ENCODE results near the gene EDNRA.

Gene EDNRA

DNA sequence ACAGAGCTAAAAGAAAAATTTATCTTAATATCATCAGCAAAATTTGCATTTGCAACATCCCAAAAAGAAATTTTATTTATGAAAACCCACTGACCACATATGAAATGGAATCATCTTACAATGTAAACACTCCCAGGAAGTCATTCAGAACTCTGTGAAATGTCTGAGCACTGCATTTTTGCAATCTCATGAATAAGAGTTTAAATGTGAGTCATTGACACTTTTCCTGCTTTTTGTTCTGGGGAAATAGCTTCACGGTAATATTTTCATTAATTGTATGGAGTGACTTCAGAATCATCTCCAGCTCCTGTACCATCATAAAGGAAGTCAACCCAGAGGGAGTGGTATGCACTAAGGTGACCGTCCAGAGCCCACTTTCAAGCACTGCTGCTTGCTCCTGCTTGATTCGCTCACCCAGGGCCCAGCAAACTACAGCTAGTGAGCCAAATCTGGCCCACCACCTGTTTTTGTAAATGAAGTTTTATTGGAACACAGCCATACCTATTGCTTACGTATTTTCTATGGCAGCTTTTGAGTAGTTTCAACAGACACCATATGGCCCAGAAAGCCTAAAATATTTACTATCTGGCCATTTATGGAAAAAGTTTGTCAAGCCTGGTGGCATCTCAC, 17.2 kb downstream of the EDNRA start:
- no peak for DNase-seq (ENCODE audit: low spot score)

DNA sequence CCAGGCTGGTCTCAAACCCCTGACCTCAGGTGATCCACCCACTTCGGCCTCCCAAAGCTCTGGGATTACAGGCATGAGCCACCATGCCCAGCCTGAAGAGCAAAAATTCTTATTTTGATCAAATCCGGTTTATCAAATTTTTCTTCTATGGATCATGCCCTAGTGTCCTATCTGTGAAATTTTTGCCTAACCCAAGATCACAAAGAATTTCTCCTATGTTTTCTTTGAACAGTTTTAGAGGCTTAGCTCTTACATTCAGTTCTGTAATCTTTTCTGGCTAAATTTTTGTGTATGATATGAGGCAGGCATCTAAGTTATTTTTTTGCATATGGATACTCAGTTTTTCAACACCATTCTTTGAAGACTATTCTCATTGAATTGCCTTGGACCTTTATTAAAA, 27.4 kb downstream of the EDNRA start:
- DNase-seq (ENCODE audit: low spot score), result no peak

DNA sequence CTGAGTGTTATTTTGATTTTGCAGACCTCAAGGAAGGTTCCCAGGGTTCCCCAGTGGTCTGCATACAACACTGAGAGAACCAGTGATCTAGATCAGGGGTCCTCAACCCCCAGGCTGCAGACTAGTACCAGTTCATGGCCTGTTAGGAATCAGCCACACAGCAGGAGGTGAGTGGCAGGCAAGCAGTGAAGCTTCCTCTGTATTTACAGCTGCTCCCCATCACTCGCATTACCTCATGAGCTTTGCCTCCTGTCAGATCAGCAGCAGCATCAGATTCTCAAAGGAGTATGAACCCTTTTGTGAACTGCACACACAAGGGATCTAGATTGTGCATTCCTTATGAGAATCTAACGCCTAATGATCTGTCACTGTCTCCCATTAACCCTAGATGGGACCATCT, 28.5 kb downstream of the EDNRA start:
- no peak for DNase-seq (ENCODE audit: low spot score)

DNA sequence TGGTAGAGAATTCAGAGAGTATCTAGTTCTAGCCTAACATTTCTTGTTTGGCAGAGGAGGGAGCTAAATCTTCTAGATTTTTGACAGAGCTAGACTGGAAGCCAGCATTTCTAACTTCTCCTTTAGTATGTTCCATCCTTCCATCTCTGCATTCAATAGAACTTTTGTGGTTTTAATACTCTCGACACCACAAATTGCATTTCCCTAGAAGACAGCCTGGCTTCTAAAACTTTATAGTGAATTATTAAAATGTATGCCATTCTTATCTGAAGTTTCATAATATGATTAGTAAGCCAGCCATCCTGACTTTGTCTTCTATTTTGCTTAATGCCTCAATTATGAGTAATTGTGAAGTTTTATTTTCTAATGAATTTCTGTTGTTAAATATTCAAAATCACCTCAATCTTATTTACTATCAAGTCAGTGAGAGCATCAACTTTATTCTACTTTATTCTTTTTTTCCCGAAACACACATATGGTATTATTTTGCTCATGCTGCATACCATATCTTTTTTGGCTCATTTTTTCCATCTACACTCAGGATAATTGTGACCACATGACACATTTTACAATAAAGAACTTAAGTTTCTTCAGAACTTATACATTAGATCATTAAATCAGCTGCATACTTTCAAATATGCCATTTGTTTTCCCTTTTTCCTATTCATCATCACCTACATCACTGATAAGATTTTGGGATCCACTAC, 30.2 kb downstream of the EDNRA start:
- no peak for DNase-seq (ENCODE audit: low spot score)

DNA sequence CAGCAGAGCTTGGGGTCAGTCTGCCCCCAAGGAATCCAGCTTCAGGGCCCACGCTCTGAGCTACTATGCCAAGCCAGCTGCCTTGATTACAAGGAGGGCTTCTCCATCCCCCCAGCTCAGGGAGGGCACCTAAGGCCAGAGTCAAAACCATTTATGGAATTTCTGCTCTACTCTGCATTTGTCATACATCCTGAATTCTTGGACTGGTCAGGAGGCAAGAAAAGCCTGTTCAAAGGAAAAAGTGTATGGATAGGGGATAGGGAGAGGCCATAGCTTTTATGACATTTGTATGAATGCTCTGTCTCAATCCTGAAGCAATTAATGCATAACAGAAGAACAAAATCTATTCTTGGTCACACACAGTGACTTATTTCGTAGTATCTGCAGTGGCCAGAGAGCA, 32.2 kb downstream of the EDNRA start:
- DNase-seq (ENCODE audit: low spot score), result no peak

DNA sequence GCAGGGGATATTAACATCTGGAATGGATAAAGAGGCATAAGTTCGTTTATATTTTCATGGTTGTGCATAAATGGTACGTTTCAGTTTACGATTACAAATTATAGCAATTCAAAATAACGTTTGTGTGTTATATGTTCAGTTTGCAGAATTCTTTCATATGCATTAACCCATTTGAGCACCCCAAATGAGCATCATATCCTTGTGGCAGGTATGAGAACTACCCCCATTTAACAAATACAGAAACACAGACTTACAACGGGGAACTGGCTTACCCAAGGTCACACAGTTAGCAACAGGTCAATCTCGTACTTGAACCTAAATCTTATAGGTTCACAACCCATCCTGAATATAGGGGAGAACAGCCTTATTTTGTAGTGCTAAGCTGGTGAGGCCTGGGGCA, 33.1 kb downstream of the EDNRA start:
- no peak for DNase-seq (ENCODE audit: low spot score)

DNA sequence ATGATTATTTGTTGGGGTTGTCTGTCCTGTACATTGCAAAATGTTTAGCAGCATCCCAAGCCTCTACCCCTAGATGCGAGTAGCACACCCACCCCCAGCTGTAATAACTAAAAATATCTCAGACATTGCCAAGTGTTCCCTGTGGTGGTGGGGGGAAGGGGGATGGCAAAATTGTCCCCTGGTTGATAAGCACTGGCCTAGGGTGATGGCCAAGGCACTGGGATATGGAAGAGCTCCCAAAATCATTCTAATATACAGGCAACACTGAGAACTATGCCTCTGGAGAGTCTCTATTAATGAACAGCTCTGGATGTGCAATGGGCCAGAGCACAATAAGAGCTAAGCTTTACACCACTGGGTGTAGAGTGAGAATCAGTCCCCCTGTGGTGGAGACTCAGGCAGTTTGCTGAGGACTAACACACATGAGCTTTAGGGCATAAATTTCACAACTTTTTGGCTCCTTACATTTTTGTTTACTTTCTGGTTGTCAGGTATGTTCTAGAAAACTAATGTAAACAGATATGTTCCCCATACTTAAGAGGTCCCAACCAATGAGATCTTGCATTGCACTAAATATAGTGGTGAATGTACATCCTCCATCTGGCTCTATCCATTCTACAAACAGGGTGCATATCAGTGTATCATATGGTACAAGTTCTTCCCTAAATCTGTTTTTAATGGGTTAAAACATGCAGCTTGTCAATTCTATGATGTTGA, 34.5 kb downstream of the EDNRA start:
- DNase-seq (ENCODE audit: low spot score), result no peak

DNA sequence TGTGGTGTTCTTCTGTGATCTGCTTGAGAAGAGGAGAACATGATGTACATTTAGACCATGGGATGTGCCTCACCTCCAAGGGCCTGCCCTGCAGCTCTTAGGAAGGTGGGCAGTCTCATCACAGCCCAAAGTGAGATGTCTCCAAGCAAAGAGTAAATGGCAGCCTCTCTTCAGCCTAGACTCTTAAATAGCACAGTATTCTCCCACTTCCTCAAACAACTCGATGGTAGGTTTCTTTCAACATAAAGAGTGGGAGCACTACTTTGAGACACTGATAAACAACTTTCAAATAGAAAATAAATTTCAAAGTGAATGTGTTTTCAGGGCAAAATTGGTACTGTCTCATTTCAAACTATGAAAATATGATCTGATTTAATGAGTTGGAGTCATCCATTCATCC, 35.2 kb downstream of the EDNRA start:
- no peak for DNase-seq (ENCODE audit: low spot score)

DNA sequence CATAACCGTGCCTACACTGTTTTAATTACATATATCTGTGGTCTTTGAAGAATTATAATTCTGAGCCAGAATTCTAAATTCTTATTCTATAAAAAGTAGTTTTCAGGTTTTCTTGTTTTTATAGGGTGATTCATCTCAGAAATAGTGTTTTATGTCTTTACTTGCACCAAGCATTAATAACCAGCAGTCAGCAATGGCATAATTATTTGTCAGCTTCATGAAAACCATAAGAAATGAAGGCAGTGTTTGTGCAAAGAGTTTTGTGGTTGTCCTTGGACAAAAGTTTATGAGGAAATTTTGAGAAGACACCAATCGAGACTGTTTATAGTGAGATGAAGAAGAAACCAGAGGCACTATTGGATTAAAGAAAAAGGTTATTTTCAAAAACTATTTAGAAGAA, 37.2 kb downstream of the EDNRA start:
- no peak for DNase-seq (ENCODE audit: low spot score)

DNA sequence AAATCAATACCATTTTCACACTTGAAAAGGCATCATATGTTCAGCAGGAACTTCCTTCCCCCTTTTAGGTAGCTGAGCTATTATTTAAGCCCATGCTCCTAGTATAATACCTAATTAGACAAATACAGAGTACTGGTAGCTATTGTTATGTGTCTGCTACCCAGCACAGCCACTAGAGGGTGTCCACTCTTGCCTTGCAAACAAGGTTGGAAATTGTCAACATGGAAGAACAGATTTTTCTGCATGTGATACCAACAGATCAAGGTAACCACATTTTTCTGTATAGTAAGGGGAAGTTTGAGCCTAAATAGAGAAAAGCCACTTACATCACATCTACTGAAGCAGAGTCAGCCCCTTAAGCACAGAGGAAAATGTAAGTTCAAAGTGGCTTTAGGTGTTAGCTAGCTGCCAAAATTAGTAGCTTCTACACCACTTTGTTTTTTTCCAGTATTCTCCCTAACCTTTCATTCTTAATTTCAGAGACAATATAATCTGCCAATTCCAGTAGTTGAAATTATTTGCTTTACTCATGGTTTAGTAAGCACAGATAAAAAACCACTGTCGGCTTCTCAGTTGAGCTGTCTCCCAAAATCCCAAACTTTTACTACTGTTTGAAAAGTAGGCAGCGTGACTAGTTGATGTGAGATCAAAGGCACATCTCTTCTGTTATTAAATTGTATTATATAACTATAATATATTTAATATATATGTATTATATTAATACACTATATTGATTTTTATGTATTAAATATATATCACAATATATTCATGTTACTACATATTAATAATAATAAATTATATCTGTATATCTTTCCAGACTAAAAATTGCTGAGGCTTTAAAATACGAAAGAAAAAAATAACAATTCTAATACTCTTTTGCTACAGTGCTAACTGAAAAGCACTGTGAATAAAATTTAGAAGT, 38.2 kb downstream of the EDNRA start:
- DNase-seq (ENCODE audit: low spot score), result peak; percentile 53

DNA sequence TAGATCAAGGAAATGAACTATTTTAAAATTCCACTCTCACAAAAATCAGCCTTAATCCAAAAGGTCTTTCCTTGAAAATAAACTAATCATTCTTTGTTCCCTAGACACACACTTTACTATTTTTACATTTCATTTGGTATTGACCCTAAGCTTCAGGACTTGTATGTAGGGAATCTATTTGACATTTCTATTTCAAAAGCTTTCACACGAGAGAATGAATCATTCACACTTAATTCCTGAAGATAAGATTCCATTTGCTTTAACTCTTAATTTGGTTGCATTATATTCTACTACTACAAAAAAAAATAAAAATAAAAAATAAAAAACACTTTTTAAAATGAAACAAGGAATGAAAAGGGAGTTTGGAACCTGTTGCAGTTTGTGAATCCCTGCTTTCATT, 43.7 kb downstream of the EDNRA start:
- no peak for DNase-seq (ENCODE audit: low spot score)

DNA sequence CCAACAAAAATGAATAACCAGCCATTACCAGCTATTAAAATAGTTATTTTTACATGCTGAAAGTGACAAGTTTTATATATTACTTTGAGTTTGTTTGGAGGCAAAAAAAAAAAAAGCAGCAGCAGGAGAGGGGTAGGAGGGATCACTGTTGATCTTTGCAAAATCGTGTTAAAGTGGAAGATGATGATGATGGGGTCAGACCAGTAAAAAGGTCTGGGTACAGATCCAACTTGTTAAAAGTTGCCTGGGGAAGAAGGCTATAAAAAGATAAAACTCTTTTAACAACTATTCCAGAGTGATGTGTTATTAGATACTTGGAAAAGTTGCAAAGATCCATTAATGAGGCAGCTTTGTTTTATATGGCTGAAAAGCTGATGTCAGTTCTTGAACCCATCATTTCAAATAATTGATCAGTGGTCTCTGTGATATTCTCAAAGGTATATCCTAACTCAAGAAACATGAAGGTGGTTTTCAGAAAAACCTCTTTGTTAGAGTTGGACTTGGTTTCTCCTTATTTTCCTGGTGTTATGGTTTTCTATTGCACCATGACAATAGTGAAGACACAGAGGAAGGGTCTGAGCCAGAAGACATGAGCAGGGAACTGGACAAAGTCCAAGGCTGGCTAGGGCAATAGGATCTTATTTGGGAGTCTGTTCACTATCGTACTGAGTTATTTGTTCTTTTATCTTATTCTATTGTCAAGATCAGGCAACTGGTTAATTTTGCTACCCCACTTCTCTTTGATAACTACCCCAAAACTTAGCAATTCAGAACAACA, 44.8 kb downstream of the EDNRA start:
- no peak for DNase-seq (ENCODE audit: low spot score)

DNA sequence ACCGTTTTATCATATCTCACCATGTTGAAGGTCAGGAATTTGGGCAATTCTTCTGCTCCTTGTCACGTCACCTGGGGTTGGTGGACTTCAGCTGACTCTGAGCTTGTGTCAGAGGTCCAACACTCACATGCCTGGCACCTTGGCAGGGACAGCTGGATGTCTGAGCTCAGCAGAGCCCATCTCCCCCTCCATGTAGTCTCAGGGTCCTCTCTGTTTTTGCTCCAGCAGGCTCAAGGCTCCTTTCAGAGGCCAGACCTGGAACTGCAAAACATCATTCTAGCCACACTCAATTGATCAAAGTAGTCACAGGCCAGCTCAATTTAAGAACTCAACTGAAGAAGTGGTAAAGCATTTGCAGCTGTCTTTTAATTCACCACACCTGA, 45.4 kb downstream of the EDNRA start:
- no peak for DNase-seq (ENCODE audit: low spot score)

DNA sequence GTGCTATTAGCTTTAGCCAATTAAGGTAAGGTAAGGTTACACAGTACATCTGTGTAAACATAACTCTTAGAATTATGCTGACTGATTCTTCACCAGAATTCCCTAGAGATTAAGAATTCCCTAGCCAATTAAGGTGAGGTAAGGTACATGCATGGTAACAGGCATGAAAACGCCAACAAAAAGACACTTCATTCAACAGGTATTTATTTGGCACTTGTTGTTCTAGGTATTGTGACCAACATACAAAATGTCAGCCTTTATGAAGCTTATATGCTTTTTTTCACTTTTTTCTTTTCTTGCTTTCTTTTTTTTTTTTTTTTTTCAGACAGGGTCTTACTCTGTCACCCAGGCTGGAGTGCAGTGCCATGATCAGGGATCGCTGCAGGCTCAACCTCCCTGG, 47.2 kb downstream of the EDNRA start:
- no peak for DNase-seq (ENCODE audit: low spot score)

DNA sequence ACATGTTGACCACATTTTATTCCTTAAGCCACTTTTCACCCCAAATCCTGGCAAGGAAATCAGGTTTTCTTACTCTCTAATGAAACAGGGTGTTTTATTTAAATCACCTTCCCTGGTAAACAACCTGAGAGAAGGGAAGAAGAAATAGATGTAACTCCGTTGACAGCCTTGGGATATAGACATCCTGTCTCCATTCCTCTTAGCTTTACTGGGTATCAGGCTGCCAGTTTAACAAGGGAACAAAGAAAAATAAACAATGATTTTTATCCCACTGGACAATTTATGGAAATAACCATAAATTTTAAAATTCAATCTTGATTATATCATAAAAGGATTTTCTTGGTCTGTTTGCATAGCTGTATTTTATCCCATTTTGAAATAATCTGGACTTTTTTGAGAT, 49.2 kb downstream of the EDNRA start:
- DNase-seq (ENCODE audit: low spot score), result no peak

DNA sequence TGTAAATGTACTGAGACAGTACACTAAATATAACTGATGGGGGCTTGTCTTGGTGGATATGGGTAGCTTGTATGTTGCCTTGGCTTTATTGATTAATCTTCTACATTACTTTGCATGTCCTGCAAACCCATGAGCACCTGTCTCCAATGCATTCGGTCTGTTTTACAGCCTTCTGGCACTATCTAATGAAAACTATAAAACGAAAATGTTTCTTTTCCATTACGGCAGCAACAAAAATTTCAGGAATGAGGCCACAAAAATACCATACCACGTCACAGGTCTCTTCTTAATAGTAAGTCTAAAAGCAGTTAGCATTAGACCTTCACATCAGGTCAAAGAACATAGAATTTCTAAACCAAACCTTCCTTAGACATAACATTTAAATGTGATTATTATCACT, 49.8 kb downstream of the EDNRA start:
- DNase-seq (ENCODE audit: low spot score), result no peak

DNA sequence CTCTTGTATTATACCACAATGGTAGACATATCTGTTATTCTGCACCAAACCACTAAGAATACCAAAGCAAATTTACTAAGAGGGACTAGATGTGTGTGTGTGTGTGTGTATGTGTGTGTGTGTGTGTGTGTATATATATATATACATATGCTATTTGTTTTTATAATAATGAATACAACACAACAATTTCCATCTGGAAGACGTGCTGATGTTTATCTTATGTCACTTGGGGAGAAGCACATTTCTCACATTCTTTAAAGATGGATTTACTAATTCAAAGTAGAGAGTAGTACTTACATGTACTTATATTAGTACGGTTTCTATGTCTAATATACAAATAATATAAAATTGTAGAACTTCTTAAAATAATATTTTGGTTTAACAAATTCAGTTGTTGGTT, 52.0 kb downstream of the EDNRA start:
- DNase-seq (ENCODE audit: low spot score), result no peak

DNA sequence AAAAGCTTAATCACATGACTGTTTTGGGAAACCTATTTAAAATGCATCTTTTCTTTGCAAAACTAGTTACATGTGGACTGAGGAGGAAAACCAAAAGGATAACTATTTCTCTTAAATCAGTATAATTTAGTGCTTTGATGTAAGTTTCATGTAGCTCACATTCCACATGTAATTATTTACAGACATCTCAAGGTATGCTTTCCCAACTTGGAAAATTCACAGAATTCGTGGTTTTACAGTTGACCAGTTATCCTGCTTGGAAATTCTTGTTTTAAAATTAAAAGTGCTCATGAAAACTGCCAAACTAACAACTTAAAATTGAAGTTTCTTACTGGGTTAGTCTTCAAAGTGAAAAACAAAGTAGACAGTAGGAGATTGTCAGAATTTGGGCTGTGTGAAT, 52.4 kb downstream of the EDNRA start:
- DNase-seq (ENCODE audit: low spot score), result no peak

DNA sequence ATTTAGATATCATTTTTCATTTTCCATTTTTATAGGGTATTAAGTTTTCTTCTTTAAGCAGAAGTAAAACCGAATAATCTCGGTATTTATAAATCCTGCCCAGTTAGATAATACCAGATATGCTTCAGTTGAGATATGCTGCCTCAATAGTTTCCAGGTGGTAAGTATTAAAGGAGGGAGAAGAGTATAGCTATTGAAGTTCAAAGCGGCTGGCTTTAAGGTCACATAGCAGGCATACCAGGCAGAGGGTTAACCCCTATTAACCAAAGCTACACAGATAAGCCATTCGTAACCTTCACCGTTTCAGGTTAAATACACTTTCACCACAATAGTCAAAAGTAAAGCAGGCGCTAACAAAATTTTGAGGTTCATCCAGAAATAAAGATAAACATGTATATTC, 54.2 kb downstream of the EDNRA start:
- no peak for DNase-seq (ENCODE audit: low spot score)

DNA sequence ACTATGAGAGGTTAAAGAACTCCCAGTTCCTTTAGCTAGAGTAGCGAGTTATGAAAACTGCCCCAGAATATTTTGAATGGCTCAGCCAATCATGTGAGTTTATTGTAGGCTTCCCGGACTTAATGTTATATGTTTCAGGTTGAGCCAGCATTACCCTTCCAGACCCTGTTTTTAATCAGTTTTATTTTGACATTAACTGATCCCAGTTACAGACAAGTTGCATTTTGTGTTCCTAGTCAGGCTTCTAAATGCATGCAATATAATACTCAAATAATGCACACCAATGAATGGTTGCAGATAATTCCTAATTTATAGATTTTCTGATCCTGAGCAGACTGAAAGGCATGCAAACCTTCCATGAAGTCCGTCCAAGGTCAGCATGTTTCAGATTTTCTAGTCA, 57.8 kb downstream of the EDNRA start:
- no peak for DNase-seq (ENCODE audit: low spot score)

DNA sequence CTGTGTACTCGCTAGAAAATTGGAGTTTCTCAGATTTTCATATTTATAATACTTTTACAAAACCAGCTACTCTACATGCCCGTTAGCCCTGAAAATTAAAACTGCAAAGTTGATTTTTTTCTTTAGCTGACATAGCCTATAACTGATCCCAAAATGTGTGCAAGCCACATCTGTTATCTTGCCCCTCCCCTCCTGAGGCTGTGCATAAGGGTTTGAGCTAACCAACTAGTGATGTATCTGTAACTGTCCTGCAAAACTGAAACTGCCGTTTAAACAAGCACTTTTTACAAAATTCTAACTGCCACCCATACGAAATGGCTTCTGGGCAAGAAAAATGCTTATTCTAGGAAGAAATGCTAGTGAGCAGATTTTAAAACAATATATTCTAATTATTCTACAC, 59.1 kb downstream of the EDNRA start:
- DNase-seq (ENCODE audit: low spot score), result no peak
